ENCODE results near the gene MTF2.
"Not testable (repeated sequence)": the region's sequence is repeated elsewhere in the genome, so short reads cannot be mapped to it uniquely, and the experiment has no call there.

Gene MTF2

GRCh38 chr1:93164816-93165215 is 85.7 kb downstream of the MTF2 start:
- H3K36me3 ChIP-seq (ENCODE audit: control insufficient read depth, low read length) = peaks cover 18% of the 10 kb centered on the region; the same call in 1 of the 2 replicates
- no peaks in the 10 kb centered on the region for H3K9me2 ChIP-seq (replicated peaks; ENCODE audit: control insufficient read depth, low read length)
- H3K79me2 ChIP-seq (ENCODE audit: control insufficient read depth, low read length) = peaks cover 83% of the 10 kb centered on the region
- H3K4me1 ChIP-seq (ENCODE audit: control insufficient read depth, low read length) = no peaks in the 10 kb centered on the region
- H3K27me3 ChIP-seq (ENCODE audit: control insufficient read depth, low read length) = no peaks in the 10 kb centered on the region
- TF ChIP-seq CTCF (IDR thresholded peaks at IDR 0.05; ENCODE audit: low read depth, low read length, poor library complexity, severe bottlenecking) (no peak), EZH2phosphoT487 (IDR thresholded peaks at IDR 0.05; ENCODE audit: borderline replicate concordance, low read length) (no peak)
- H3K9me3 ChIP-seq (ENCODE audit: control insufficient read depth, insufficient read depth, low read length) = no peaks in the 10 kb centered on the region
- H3K4me2 ChIP-seq (ENCODE audit: low read length) = no peak overlapping the region
- no peak overlapping the region for H3K27ac ChIP-seq (ENCODE audit: low read depth, low read length)
- no peak overlapping the region for H3K4me3 ChIP-seq (ENCODE audit: low read length)
- H4K20me1 ChIP-seq (ENCODE audit: control insufficient read depth, insufficient read depth, low read depth, low read length) = no peaks in the 10 kb centered on the region
- H3F3A ChIP-seq (ENCODE audit: control insufficient read depth, insufficient read depth) = peaks cover 4% of the 10 kb centered on the region; the same call in 1 of the 2 replicates

GRCh38 chr1:93165895-93166294 is 86.8 kb downstream of the MTF2 start:
- H3K27ac ChIP-seq (ENCODE audit: low read depth, low read length); H3K4me1 ChIP-seq (ENCODE audit: control insufficient read depth, low read length); H4K20me1 ChIP-seq (ENCODE audit: control insufficient read depth, insufficient read depth, low read depth, low read length); H3K27me3 ChIP-seq (ENCODE audit: control insufficient read depth, low read length); H3F3A ChIP-seq (ENCODE audit: control insufficient read depth, insufficient read depth); H3K9me2 ChIP-seq (replicated peaks; ENCODE audit: control insufficient read depth, low read length); H3K4me3 ChIP-seq (ENCODE audit: low read length); H3K4me2 ChIP-seq (ENCODE audit: low read length); H3K9me3 ChIP-seq (ENCODE audit: control insufficient read depth, insufficient read depth, low read length): not testable (repeated sequence)
- H3K36me3 ChIP-seq (ENCODE audit: control insufficient read depth, low read length) = peaks cover 20% of the 10 kb centered on the region; the same call in 1 of the 2 replicates
- peaks cover 92% of the 10 kb centered on the region for H3K79me2 ChIP-seq (ENCODE audit: control insufficient read depth, low read length)

- Histone ChIP-seq H3K4me2 (ENCODE audit: low read length) (no peak overlapping the region), H3K79me2 (ENCODE audit: control insufficient read depth, low read length) (peaks cover 92% of the 10 kb centered on the region), H3K27ac (ENCODE audit: low read depth, low read length) (no peak overlapping the region), H3K4me3 (ENCODE audit: low read length) (no peak overlapping the region), H3F3A (ENCODE audit: control insufficient read depth, insufficient read depth) (no peaks in the 10 kb centered on the region), H3K9me2 (replicated peaks; ENCODE audit: control insufficient read depth, low read length) (no peaks in the 10 kb centered on the region), H3K4me1 (ENCODE audit: control insufficient read depth, low read length) (no peaks in the 10 kb centered on the region), H3K36me3 (ENCODE audit: control insufficient read depth, low read length) (peaks cover 27% of the 10 kb centered on the region), H3K9me3 (ENCODE audit: control insufficient read depth, insufficient read depth, low read length) (no peaks in the 10 kb centered on the region), H4K20me1 (ENCODE audit: control insufficient read depth, insufficient read depth, low read depth, low read length) (no peaks in the 10 kb centered on the region), H3K27me3 (ENCODE audit: control insufficient read depth, low read length) (no peaks in the 10 kb centered on the region)
- no peak for TF ChIP-seq EZH2phosphoT487 (IDR thresholded peaks at IDR 0.05; ENCODE audit: borderline replicate concordance, low read length)
- TF ChIP-seq CTCF (IDR thresholded peaks at IDR 0.05; ENCODE audit: low read depth, low read length, poor library complexity, severe bottlenecking) = no peak
Observed at GRCh38 chr1:93167006-93167405, 87.9 kb downstream of the MTF2 start.

DNA sequence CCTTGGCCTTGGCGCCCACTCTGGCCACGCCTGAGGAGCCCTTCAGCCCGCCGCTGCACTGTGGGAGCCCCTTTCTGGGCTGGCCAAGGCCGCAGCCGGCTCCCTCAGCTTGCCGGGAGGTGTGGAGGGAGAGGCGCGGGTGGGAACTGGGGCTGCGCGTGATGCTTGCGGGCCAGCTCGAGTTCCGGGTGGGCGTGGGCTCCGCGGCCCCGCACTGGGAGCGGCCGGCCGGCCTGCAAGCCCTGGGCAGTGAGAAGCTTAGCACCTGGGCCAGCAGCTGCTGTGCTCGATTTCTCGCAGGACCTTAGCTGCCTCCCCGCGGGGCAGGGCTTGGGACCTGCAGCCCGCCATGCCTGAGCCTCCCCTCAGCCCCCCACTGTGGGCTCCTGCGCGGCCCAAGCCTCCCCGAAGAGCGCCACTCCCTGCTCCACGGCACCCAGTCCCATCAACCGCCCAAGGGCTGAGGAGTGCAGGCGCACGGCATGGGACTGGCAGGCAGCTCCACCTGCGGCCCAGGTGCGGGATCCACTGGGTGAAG is 91.1 kb downstream of the MTF2 start:
- not testable (repeated sequence) for H3K4me1 ChIP-seq (ENCODE audit: control insufficient read depth, low read length); H3K27me3 ChIP-seq (ENCODE audit: control insufficient read depth, low read length); H3K27ac ChIP-seq (ENCODE audit: low read depth, low read length); H4K20me1 ChIP-seq (ENCODE audit: control insufficient read depth, insufficient read depth, low read depth, low read length); H3K9me3 ChIP-seq (ENCODE audit: control insufficient read depth, insufficient read depth, low read length); H3K9me2 ChIP-seq (replicated peaks; ENCODE audit: control insufficient read depth, low read length); H3K4me3 ChIP-seq (ENCODE audit: low read length); H3F3A ChIP-seq (ENCODE audit: control insufficient read depth, insufficient read depth); H3K4me2 ChIP-seq (ENCODE audit: low read length)
- peaks cover 47% of the 10 kb centered on the region for H3K36me3 ChIP-seq (ENCODE audit: control insufficient read depth, low read length)
- peaks cover 97% of the 10 kb centered on the region for H3K79me2 ChIP-seq (ENCODE audit: control insufficient read depth, low read length)
